Measurements from ENCODE around the gene MFAP4.
A peak's percentile ranks its signal among the peaks of the same experiment; 100 is the strongest.
"Not testable (repeated sequence)": the region's sequence is repeated elsewhere in the genome, so short reads cannot be mapped to it uniquely, and the experiment has no call there.

MFAP4 gene

DNA sequence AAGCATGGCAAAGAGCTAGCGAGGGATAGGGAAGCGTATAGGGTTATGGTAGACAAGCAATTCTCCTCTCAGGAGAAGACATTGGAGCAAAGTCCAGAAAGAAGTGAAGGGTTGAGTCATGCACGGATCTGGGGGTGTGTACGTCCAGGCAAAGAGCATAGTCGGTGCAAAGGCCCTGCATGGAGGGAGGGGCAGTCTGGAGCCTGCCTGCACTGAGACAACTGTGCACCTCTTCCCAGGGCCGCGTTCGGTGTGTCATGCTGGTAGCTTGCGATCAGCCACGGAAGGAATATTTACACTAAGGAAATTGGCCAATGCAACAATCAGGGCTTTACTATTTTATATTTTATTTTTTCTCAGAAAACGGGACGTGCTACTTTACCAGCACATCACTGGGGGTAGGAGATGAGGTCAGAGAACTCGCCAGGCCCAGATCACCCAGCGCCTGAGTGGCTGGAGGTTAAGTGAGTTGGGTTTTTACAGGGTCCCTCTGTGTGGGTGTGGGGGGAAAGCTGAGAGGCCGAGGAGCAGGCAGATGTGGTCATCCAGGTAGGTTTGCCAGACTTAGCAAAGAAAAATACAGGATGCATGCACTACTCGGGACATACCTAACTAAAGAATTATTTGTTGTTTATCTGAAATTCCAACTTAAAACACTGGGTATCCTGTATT is 17.7 kb downstream of the MFAP4 start:
- DNase-seq, result no peak

DNA sequence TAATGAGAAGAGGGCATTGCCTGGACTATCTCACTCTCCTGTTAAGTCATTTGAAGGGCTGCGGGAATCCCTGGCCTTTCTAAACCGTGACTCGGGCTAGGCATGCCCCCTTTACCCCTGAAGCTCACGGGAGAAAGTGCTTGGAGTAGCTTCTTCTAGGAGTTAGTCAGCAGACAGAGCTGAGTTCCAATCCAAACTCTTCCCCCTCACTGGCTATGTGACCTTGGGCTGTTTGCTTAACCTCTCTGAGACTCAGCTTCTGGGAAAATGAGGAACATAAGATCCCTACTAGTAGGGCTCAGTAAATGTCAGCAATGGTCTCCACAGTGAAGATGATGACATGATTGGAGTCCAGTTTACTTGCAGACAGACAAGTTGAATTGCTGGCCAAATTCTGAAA is 18.8 kb downstream of the MFAP4 start:
- DNase-seq, result no peak

DNA sequence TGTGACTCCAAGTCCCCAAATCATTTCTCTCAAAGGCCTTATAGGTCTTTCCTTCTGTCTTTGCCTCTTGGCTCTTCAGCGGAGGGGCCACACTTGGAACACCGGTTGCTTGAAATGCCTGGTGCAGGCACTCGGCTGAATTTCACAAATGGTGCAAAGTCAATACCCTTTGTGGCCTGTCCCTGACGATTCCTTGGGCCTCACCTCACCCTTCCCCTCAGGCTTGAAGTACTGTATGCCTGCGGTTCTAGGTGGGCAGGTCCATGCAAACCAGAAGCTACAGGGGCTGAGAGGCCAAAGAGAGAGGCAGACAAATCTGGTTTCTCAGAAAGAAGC is 20.4 kb downstream of the MFAP4 start:
- DNase-seq, result no peak

DNA sequence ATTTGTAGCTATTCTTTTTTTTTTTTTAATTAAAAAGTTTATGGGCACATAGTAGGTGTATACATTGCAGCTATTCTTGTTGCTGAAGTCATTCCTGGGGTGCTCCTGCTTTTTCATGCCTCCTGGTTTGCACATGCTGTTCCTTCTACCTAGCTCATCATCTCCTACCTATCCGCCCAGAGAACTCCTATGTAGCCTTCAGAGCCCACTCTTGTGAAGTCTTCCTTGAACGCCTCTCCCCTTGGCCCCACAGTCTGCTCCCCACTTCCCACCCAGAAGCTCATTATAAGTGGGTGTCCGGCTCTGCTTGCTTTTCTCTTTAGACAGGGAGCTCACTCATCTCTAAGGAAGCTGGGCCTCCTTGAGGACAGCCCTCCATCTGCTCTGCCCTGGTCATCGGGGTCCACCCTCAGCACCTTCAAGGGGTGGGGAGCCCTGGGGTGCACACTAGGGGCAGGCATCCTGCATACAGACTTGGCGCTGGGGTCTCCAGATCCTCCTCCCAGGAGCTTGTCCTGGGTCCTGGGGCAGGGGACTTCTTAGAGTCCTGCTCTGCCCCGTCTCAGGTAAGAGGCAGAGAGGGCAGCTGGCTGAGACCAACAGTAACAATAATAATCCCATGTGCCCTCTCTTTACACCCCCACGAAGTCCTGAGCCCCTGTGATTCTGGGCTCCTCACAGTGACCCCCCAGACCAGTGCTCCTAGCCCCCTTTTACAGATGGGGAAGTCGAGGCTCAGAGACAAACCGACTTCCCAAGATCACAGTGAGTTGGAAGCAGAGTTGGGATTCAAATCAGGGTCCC is 21.0 kb downstream of the MFAP4 start:
- no peak for DNase-seq

DNA sequence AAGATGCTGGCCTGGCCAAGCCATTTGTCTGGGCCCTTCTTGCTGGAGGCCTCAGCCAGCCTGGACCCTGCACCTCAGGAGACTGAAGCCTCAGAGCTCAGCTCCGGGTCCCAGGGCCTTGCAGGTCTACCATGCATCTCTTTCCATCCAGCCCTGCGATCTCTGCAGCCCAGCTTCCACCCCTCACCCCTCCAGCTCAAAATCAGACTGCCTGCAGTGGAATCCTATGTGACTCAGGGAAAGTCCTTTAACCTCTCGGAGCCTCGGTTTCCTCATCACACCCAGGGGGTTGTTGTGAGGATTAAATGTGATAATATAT is 21.5 kb downstream of the MFAP4 start:
- no peak for DNase-seq

DNA sequence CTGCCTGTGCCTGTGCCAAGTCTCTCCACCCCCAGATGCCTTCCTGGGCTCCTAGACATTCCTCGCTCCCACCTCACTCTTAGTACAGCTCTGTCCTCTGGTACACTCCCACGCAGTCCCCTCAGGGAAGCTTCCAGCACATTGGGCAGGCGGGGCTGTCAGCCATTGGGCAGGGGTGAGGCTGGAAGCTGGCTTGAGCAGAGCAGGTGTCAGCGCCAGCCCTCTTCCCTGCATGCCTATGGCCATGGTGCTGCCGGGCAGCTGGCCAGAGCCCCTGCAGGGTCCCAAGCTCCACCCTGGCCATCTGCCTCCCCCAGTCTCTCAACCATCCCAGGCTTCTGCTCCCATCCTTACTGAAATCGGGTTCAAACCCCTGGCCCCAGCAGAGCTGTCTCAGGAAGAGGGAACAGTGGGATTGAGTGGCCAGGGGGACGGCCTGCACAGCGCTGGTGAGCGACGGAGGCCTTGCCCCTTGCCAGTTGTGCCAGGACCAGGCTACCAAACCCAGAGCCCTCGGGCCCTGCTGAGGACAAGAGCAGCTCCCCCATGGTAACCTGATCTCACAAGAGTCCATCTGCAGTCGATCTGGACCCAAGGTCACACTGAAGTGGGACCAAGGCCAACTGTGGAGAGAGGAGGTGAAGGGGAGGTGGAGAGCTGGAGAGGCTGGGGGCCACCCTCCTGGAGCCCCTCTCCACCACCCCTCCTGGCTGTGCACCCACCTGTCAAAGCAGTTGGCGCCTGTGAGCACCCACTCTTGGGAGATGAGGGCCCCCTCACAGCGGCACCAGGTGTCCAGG is 22.1 kb downstream of the MFAP4 start:
- DNase-seq, result no peak

DNA sequence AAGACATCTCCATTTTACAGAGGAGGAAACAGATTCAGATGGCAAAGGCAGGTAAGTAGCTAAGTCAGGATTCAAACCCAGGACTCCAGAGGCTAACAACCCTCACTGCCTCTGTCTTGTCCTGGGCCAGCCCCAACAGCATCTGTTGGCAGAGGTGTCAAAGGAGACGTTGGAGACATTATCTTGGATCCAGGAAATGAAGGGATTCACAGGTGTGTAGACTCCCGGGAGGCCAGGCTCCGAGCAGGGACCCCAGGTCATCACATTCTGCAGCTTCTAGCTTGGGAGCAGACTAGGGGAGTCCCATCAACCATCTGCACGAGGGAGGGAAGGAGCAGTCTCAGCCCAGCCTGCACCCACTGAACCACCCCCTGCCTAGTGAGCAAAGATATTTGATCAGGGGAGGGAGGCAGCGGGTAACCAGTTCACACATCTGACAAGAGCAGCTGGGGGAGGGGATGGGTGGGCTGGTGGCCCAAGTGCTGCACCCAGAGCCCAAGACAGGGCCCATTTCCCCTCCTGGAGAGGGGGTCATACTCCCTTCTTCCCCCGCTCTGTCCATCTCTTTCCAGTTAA is 23.4 kb downstream of the MFAP4 start:
- no peak for DNase-seq

DNA sequence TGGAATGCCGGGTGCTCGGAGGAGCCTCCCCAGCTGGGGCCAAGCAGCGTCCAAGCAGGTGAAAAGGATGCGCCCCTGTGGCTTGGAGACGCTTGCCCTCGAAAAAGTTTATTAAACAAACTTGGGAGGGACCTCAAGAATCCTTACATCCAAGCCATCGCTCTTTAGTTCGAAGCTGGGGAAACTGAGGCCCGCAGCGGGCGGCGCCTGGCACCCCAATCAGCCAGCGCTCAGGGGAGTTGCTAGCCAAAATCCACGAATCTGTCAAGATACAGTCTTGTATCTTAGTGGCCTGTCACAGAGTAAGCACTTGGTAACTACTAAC is 23.9 kb downstream of the MFAP4 start:
- no peak for DNase-seq

DNA sequence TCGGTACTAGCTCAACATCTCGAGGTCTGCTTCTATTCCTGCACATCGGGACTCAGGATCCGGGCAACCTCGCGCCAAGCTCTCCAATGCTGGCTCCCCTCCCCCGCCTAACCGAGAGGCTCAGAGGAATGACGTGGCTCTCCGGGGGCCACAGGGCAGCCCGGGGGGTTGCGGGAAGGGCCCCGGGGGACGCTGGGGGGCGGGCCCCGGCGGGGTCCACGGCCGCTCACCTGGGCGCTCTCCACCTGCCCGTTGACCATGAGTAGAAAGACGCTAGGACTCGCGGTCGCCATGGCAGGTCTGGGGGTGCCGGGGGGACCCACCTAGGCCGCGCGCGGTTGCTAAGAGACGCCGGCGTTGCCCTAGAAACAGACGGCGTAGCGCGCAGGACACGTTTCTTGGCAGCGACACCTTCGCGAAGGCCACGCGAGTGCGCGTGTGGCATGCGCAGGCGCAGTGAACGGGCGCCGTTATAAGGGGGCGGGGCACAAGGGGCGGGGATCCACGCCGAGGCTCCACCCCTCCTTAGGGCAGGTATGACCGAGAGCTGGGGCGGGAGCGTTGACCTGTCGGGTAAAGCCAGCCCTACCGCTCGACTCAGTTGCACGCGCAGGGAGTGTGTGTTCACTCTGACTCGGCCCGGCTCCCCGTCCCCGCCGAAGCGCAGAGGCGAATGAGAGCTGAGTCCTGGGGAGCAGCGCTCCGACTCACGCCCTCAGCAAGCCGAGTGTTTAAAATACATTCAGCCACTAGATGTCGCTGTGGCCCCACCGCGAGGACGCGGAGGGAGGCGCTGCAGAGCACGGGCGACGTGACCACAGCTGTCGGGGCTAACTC is 24.5 kb downstream of the MFAP4 start, which contains the start of gene B9D1:
Gene B9D1, minus strand, starts transcription at position 447 of the 837 bp plus-strand sequence. Its CDS starts 154 bp downstream, at position 293.
- DNase-seq, result peak; percentile 90

DNA sequence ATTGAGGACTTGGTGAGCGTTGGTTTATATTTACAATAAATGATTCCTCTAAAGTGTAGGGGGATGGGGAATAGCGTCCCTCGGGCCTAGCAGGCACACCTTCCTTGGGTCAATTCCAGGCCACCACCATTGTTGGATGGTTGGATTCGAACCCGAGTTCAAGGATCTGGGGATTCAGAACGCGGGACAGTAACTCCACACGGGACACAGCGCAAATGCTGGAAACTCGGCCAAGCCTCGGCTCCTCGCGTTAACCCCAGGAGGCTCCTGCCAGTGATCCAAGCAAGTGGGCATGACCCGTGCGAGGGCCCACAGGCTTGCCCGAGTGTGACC is 25.1 kb downstream of the MFAP4 start:
- DNase-seq, result no peak

DNA sequence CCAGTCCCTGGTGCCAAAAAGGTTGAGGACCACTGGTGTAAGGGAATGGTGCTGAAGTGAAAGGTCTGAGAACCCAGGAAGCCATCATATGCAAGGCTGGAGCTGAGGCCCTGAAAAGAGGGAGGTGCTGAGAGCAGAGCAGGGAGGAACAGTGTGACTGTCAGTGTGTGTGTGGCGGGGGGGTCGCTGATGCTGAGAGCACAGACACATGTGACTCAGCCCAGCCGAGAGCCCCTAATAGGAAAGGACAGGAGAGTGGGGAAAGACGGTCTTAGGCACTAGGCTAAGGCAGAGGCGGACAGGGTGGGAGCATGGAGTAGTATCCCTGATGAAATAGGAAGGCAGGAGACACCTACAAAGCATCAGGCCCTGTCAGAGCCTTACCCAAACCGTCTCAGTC is 25.7 kb downstream of the MFAP4 start:
- no peak for DNase-seq

DNA sequence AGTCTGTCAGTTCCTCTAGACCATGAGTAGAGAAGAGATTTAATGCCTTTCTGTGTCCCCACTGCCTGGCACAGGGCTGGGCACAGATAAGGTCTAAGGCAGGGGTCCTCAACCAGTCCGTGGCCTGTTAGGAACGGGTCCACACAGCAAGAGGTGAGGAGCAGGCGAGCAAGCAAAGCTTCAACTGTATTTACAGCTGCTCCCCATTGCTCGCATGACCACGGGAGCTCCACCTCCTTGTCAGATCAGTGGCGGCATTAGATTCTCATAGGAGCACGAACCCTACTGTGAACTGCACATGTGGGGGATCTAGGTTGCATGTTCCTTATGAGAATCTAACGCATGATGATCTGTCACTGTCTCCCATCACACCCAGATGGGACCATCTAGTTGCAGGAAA is 26.2 kb downstream of the MFAP4 start:
- no peak for DNase-seq

DNA sequence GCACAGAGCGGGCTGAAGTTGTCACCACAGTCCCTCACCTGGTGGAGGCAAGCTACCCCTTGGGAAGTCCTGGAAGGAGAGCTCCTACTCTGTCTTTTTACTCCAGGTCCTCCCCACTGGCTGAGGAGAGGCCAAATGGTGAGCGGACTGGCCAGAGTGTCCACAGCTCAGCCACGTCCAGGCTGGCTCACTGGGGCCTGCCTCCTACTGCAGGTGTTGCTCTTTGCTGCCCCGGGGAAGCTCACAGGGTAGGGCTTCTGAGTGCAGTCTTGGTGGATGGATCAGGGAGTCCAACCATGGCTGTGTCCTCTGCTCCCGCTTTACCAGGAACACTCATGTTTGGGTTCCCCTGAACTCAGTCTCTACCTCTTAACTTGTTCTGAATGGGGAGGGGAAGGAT is 27.1 kb downstream of the MFAP4 start:
- DNase-seq, result no peak

DNA sequence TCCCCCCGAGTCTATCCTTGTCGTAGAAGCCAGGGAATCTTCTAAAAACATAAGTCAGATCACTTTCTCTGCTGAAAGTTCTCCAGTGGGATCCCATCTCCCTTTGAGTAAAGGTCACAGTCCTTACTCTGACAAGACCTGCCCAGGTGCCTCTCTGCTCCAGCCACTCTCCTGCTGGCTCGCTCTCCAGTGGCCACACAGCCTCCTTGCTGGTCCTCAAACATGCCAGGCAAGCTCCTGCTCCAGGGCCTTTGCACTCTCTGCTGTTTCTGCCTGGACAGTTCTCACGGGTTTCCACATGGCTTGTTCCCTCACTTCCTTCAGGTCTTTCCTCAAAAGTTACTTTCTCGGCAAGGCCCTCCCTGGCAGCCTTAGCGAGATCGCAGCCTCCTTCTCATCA is 27.8 kb downstream of the MFAP4 start:
- no peak for DNase-seq

DNA sequence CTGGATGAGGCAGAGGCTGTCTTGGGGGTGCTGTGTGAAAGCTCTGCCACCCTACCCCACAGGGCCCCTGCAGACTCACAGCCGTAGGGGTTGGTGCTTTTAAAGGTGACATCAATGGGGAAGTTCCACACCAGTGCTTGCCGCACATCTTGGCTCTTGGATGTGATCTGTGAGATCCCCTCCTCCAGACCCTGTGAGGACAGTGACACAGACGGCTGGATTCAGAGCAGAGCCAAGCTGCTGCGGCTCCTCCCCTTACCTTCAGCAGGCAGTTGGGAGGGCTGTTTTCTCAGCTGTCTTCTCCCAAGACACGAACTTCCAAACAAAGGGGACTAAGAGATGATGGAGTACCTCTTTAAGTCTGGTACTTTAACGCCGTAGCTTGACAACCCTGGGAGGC is 29.2 kb downstream of the MFAP4 start:
- DNase-seq, result no peak

DNA sequence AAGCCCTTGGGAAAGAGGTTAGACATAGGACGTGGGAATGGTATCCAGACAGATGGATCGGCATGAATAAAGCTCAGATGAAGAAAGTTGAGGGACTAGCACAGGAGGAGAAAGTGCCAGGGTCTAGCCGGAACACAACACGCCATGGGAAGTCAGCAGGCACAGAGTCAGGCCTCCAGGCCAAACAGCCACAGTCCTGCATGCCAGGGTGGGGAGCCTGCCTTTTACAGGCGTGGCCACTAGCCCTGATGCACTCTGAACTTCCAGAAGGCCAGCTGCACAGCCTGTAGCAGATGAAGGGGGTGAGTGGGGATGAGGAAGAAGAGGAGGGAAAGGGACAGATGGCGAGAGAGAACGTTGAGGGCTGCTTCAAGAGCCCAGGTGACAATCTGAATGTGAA is 29.6 kb downstream of the MFAP4 start:
- no peak for DNase-seq

DNA sequence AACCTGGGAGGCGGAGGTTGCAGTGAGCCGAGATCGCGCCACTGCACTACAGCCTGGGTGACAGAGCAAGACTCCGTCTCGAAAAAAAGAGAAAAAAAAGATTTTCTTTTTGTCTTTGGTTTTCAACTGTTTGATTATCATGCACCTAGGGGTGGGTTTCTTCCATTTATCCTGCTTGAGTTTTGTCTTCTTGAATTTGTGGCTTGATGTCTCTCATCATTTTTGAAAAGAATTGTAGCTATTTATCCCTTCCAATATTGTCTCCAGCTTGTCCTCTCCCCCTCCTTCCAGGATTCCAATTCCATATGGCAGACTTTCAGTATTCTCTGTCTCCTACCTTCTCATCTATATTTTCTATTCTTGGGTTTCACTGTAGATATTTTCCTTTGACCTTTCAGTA is 32.2 kb downstream of the MFAP4 start:
- DNase-seq, result no peak

DNA sequence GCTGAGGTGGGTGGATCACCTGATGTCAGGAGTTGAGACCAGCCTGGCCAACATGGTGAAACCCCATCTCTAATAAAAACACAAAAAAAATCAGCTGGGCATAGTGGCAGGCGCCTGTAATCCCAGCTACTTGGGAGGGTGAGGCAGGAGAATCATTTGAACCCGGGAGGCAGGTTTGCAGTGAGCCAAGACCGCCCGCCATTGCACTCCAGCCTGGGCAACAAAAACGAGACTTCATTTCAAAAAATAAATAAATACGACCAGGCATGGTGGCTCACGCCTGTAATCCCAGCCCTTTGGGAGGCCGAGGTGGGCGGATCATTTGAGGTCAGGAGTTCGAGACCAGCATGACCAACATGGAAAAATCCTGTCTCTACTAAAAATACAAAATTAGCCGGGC is 33.6 kb downstream of the MFAP4 start:
- not testable (repeated sequence) for DNase-seq

DNA sequence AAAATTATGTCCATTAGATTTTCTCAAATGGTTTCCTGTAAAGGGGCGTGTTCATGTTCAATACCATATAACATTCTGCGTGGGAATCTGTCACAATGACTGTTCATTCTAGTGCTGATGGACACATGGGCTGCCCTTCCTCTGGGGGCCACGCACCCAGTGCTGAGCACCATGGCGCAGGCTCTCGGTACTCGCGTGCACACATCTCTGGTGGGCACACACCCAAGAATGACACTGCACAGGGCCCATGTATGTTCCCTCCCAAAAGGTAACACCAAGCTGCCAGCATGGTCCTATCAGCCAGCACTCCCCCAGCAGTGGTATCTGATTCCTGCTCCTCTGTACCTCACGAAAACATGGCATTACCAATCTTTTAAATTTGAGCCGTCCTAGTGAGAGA is 38.2 kb downstream of the MFAP4 start:
- DNase-seq, result no peak

DNA sequence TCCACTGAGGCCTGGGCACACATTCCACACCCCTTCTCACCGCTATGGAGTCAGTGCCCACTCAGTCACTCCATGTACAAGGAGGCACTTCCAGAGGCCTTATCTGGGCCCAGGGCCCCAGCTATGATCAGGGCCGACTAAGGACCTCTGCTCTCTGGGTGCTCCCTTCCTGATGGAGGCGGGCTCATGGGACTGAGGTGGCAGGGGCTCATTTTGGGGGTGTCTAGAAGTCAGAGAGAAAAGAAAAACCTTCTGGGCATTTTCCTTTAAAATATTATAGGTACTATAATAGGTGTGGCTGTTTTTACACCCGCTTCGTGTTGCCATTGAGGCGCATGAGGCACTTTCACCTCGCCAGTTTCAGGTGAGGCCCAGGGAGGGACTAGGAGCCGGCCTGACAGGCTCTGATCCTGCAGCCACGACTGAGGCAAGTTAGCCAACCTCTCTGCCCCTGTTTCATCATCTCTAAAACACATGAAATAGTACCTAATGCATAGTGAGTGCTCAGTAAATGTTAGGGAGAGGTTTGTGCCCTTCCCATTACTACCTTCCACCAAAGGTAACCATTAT is 38.8 kb downstream of the MFAP4 start:
- no peak for DNase-seq

DNA sequence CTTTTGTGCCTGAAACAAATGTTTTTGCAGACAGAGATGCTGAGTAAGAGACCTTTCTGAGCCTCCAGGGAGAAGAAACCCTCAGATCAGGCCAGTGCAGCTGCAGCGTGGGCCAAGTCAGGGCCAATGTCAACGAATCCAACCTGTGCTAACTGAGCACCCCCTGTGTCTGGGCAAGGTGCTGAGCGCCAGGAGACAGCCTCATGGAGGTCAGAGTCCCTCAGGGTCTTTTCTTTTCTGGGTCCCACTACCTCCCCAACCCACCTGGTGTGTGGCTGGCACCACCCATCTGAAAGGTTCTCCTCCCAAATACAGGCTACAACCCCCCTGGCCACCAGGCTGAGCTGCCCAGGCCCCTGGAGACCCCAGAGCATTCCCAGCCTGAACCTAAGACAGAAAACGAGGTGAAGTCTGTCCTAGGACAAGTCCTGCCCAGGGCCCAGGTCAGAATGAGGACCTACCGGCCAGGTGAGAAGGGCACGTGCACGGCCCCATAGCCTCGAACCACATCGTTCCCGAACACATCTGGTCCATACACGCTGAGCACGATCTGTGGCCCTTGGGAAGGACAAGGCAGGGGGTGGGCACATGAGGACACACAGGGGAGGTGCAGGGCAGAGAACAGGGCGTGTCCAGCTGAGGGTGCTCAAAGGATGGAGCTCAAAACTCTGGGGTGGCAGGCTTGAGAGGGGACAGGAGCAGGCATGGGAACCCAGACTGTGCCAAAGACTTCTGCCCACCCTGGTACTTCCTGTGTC is 39.5 kb downstream of the MFAP4 start:
- DNase-seq, result no peak
